HG03432 (cell line): ENCODE results near the gene PLEKHA1.

Source experiments
- ATAC-seq: cut with Tn5 transposase; IDR thresholded peaks from one replicate; pipeline ENCODE4 v1.9.1; 2021; ENCODE audit warnings: mild to moderate bottlenecking, moderate library complexity; ENCODE audit not compliant: unreplicated experiment

The PLEKHA1 gene

GRCh38 chr10:122459561-122460273 is 85.2 kb downstream of the PLEKHA1 start:
- ATAC-seq = no peak

- no peak for ATAC-seq
These were observed 86.4 kb downstream of the PLEKHA1 start for GRCh38 chr10:122460891-122461293.

GRCh38 chr10:122461367-122461728 is 86.8 kb downstream of the PLEKHA1 start, which contains the start of gene HTRA1:
Gene HTRA1 (plus strand): TSS chr10:122461553. CDS start chr10:122461653, 100 bp downstream.
- ATAC-seq = no peak

GRCh38 chr10:122461729-122462532 is 87.4 kb downstream of the PLEKHA1 start:
- ATAC-seq = no peak

GRCh38 chr10:122462533-122463465 is 88.3 kb downstream of the PLEKHA1 start:
- no peak for ATAC-seq

- ATAC-seq = no peak
These were observed 89.2 kb downstream of the PLEKHA1 start for GRCh38 chr10:122463466-122464249.

- no peak for ATAC-seq
These were observed 89.7 kb downstream of the PLEKHA1 start for GRCh38 chr10:122464250-122464510.

GRCh38 chr10:122464586-122464985 is 90.1 kb downstream of the PLEKHA1 start:
- ATAC-seq = no peak

GRCh38 chr10:122465401-122466040 is 91.0 kb downstream of the PLEKHA1 start:
- ATAC-seq = no peak

GRCh38 chr10:122466951-122467381 is 92.5 kb downstream of the PLEKHA1 start:
- ATAC-seq = no peak

- no peak for ATAC-seq
These were observed 93.2 kb downstream of the PLEKHA1 start for GRCh38 chr10:122467701-122468100.

GRCh38 chr10:122468307-122468925 is 93.9 kb downstream of the PLEKHA1 start:
- ATAC-seq = no peak

GRCh38 chr10:122468926-122469781 is 94.6 kb downstream of the PLEKHA1 start:
- no peak for ATAC-seq

GRCh38 chr10:122469848-122470247 is 95.3 kb downstream of the PLEKHA1 start:
- ATAC-seq = no peak

GRCh38 chr10:122471531-122472177 is 97.1 kb downstream of the PLEKHA1 start:
- no peak for ATAC-seq

GRCh38 chr10:122473116-122473515 is 98.6 kb downstream of the PLEKHA1 start:
- no peak for ATAC-seq

- ATAC-seq = no peak
These were observed 99.8 kb downstream of the PLEKHA1 start for GRCh38 chr10:122474131-122474818.

- ATAC-seq = no peak
These were observed 100.6 kb downstream of the PLEKHA1 start for GRCh38 chr10:122475100-122475499.
